IPS-11a (cell line): ENCODE data around the gene IL9R.
"Not testable (repeated sequence)": the region's sequence is repeated elsewhere in the genome, so short reads cannot be mapped to it uniquely, and the experiment has no call there.

Source experiments
- H3K4me3 ChIP-seq: one replicate; pipeline ENCODE4 v1.5.1; 2013; ENCODE audit warnings: low read depth, low read length, control low read depth

The IL9R gene

GRCh38 chrX:156029707-156030442, 32.4 kb downstream of the IL9R start:
- not testable (repeated sequence) for H3K4me3 ChIP-seq

GRCh38 chrX:156030474-156030873, 33.0 kb downstream of the IL9R start:
- H3K4me3 ChIP-seq: not testable (repeated sequence)
